Neuronal stem cell (in vitro differentiated cells): ENCODE measurements around the gene ACAP2.

Source experiments
- DNase-seq: peaks from one replicate; pipeline ENCODE4 v3.0.0-alpha.2; 2013; ENCODE audit warnings: low spot score
- H2AFZ ChIP-seq: one replicate; pipeline ENCODE4 v1.6.1; 2013; ENCODE audit warnings: mild to moderate bottlenecking, low read length, inconsistent platforms
- H2AK5ac ChIP-seq: 2 replicates; pipeline ENCODE4 v1.6.1; 2013; ENCODE audit warnings: low read depth, mild to moderate bottlenecking, inconsistent platforms, low read length, moderate library complexity, mixed read lengths
- H2BK120ac ChIP-seq: 2 replicates; pipeline ENCODE4 v1.6.1; 2013; ENCODE audit warnings: low read depth, mild to moderate bottlenecking, inconsistent platforms, low read length, moderate library complexity, mixed read lengths
- H2BK12ac ChIP-seq: one replicate; pipeline ENCODE4 v1.6.1; 2013; ENCODE audit warnings: low read length, inconsistent platforms
- H2BK15ac ChIP-seq: 2 replicates; pipeline ENCODE4 v1.6.1; 2013; ENCODE audit warnings: mild to moderate bottlenecking, low read length, inconsistent platforms, mixed read lengths
- H2BK5ac ChIP-seq: one replicate; pipeline ENCODE4 v1.6.1; 2013; ENCODE audit warnings: inconsistent platforms, mild to moderate bottlenecking, low read length, moderate library complexity
- H3K14ac ChIP-seq: one replicate; pipeline ENCODE4 v1.6.1; 2013; ENCODE audit warnings: low read length, inconsistent platforms
- H3K18ac ChIP-seq: 2 replicates; pipeline ENCODE4 v1.6.1; 2013; ENCODE audit warnings: low read length, inconsistent platforms
- H3K23ac ChIP-seq: 2 replicates; pipeline ENCODE4 v1.6.1; 2013; ENCODE audit warnings: low read depth, mild to moderate bottlenecking, mixed read lengths, low read length, inconsistent platforms; ENCODE audit not compliant: poor library complexity
- H3K27ac ChIP-seq: replicated peaks from 3 replicates; pipeline ENCODE4 v1.5.1; 2013; ENCODE audit warnings: low read length, inconsistent platforms
- H3K27me3 ChIP-seq, 3 experiments: 2 replicates each; pipeline ENCODE4 v1.6.1; 2013; ENCODE audit warnings: low read length in 3 of 3, mild to moderate bottlenecking in 2 of 3, inconsistent platforms in 1 of 3, low read depth in 1 of 3, mixed read lengths in 1 of 3, moderate library complexity in 1 of 3; ENCODE audit not compliant: control insufficient read depth in 3 of 3, insufficient read depth in 3 of 3
- H3K36me3 ChIP-seq, 2 donors: replicated peaks in 1 of 2; 2 replicates each; pipeline ENCODE4 v1.6.1; 2013; ENCODE audit warnings: low read length in 2 of 2; ENCODE audit not compliant: control insufficient read depth in 2 of 2, insufficient read depth in 2 of 2
- H3K4ac ChIP-seq: 2 replicates; pipeline ENCODE4 v1.6.1; 2013; ENCODE audit warnings: inconsistent platforms, mild to moderate bottlenecking, low read length, moderate library complexity
- H3K4me1 ChIP-seq, 2 donors: 1 replicate in 1 of 2; 2 replicates in 1 of 2; pipeline ENCODE4 v1.6.1; 2013; ENCODE audit warnings: low read length in 2 of 2, low read depth in 1 of 2; ENCODE audit not compliant: control insufficient read depth in 2 of 2, insufficient read depth in 1 of 2
- H3K4me2 ChIP-seq: one replicate; pipeline ENCODE4 v1.6.1; 2013; ENCODE audit warnings: mild to moderate bottlenecking, low read length, inconsistent platforms; ENCODE audit not compliant: insufficient read depth, poor library complexity, severe bottlenecking
- H3K4me3 ChIP-seq, 2 donors: 2 replicates each; pipeline ENCODE4 v1.5.1; 2013; ENCODE audit warnings: low read length in 2 of 2, mild to moderate bottlenecking in 2 of 2, inconsistent platforms in 1 of 2, moderate library complexity in 1 of 2
- H3K79me1 ChIP-seq: one replicate; pipeline ENCODE4 v1.6.1; 2013; ENCODE audit warnings: low read depth, mild to moderate bottlenecking, inconsistent platforms, low read length, moderate library complexity
- H3K9ac ChIP-seq: one replicate; pipeline ENCODE4 v1.6.1; 2013; ENCODE audit warnings: mild to moderate bottlenecking, low read depth, low read length, inconsistent platforms; ENCODE audit not compliant: poor library complexity
- H3K9me3 ChIP-seq, 2 donors: replicated peaks in 1 of 2; 2 replicates each; pipeline versions ENCODE3 to v1.6.1; 2013; ENCODE audit warnings: low read length in 2 of 2, mild to moderate bottlenecking in 2 of 2, inconsistent platforms in 1 of 2, low read depth in 1 of 2, mixed read lengths in 1 of 2, moderate library complexity in 1 of 2; ENCODE audit not compliant: control insufficient read depth in 2 of 2, insufficient read depth in 1 of 2
- H4K8ac ChIP-seq: one replicate; pipeline ENCODE4 v1.6.1; 2013; ENCODE audit warnings: low read depth, mild to moderate bottlenecking, inconsistent platforms, low read length, moderate library complexity
- H4K91ac ChIP-seq: one replicate; pipeline ENCODE4 v1.6.1; 2013; ENCODE audit warnings: low read length, low read depth, mild to moderate bottlenecking, inconsistent platforms; ENCODE audit not compliant: poor library complexity
- WGBS, 2 donors: extraction: QIAGEN DNeasy Blood & Tissue Kit; methylation state at CpG; one replicate each; pipeline ENCODE4 v1.1.7; 2013; ENCODE audit warnings: missing lambda C conversion rate in 2 of 2, mixed read lengths in 1 of 2; ENCODE audit not compliant: insufficient read length in 2 of 2, insufficient replicate concordance in 1 of 2; ENCODE audit errors: extremely low coverage in 2 of 2; 5-methylcytosine and 5-hydroxymethylcytosine counted together

Gene ACAP2

GRCh38 chr3:195462308-195462610, 19.4 kb upstream of the ACAP2 start:
- peaks cover 0 to 1% of the 10 kb centered on the region in 2 donors for H3K4me1 ChIP-seq
- no peak overlapping the region for H4K91ac ChIP-seq
- peak overlapping the region; percentile 5 for H3K14ac ChIP-seq
- H3K4me2 ChIP-seq: no peak overlapping the region
- no peak overlapping the region for H2AFZ ChIP-seq
- no peaks in the 10 kb centered on the region for H3K9me3 ChIP-seq
- no peak overlapping the region for H3K18ac ChIP-seq
- no peak overlapping the region for H3K23ac ChIP-seq
- H4K8ac ChIP-seq: no peak overlapping the region
- DNase-seq: no peak
- no peak overlapping the region for H2BK15ac ChIP-seq
- no peaks in the 10 kb centered on the region for H3K79me1 ChIP-seq
- H2BK5ac ChIP-seq: no peak overlapping the region
- WGBS, 2 donors: no CpG with 5 or more reads among the region's 3 CpGs
- no peak overlapping the region for H2BK120ac ChIP-seq
- H3K4ac ChIP-seq: no peak overlapping the region
- no peak overlapping the region for H3K4me3 ChIP-seq
- H2BK12ac ChIP-seq: no peak overlapping the region
- no peaks in the 10 kb centered on the region for H3K36me3 ChIP-seq
- H3K27ac ChIP-seq: no peak overlapping the region
- H3K9ac ChIP-seq: no peak overlapping the region
- H3K27me3 ChIP-seq: no peaks in the 10 kb centered on the region
- peak overlapping the region; percentile 49 for H2AK5ac ChIP-seq

GRCh38 chr3:195461594-195462307, 18.9 kb upstream of the ACAP2 start:
- Histone ChIP-seq H3K4me1 (peaks cover 0 to 1% of the 10 kb centered on the region in 2 donors), H4K8ac (no peak overlapping the region), H3K4ac (no peak overlapping the region), H3K79me1 (no peaks in the 10 kb centered on the region), H3K36me3 (no peaks in the 10 kb centered on the region), H2BK5ac (no peak overlapping the region), H3K18ac (peak overlapping the region; percentile 3), H2BK12ac (no peak overlapping the region), H2BK15ac (no peak overlapping the region), H2AK5ac (peak overlapping the region; percentile 49), H2BK120ac (no peak overlapping the region), H3K27me3 (no peaks in the 10 kb centered on the region), H4K91ac (no peak overlapping the region), H3K4me2 (no peak overlapping the region), H3K9ac (no peak overlapping the region), H3K9me3 (no peaks in the 10 kb centered on the region), H3K14ac (peak overlapping the region; percentile 5), H3K4me3 (no peak overlapping the region), H3K23ac (peak overlapping the region; percentile 25), H2AFZ (no peak overlapping the region), H3K27ac (no peak overlapping the region)
- no peak for DNase-seq
- no CpG with 5 or more reads among the region's 7 CpGs for WGBS, 2 donors

GRCh38 chr3:195460091-195460713, 17.4 kb upstream of the ACAP2 start:
- no peak overlapping the region for H2AFZ ChIP-seq
- no peak overlapping the region for H3K4ac ChIP-seq
- no peak overlapping the region for H3K23ac ChIP-seq
- H3K18ac ChIP-seq: no peak overlapping the region
- H3K79me1 ChIP-seq: no peaks in the 10 kb centered on the region
- H2BK15ac ChIP-seq: no peak overlapping the region
- H3K4me1 ChIP-seq: peaks cover 0 to 1% of the 10 kb centered on the region in 2 donors
- H3K4me2 ChIP-seq: no peak overlapping the region
- no peak overlapping the region for H2BK5ac ChIP-seq
- H4K91ac ChIP-seq: no peak overlapping the region
- H3K9ac ChIP-seq: no peak overlapping the region
- H2BK120ac ChIP-seq: no peak overlapping the region
- H3K36me3 ChIP-seq: no peaks in the 10 kb centered on the region
- no peak overlapping the region for H2BK12ac ChIP-seq
- no peak overlapping the region for H3K4me3 ChIP-seq
- no peaks in the 10 kb centered on the region for H3K9me3 ChIP-seq
- no peaks in the 10 kb centered on the region for H3K27me3 ChIP-seq
- no peak overlapping the region for H3K14ac ChIP-seq
- no peak overlapping the region for H2AK5ac ChIP-seq
- DNase-seq: no peak
- no peak overlapping the region for H4K8ac ChIP-seq
- WGBS, 2 donors: no CpG with 5 or more reads among the region's 2 CpGs
- no peak overlapping the region for H3K27ac ChIP-seq

DNA sequence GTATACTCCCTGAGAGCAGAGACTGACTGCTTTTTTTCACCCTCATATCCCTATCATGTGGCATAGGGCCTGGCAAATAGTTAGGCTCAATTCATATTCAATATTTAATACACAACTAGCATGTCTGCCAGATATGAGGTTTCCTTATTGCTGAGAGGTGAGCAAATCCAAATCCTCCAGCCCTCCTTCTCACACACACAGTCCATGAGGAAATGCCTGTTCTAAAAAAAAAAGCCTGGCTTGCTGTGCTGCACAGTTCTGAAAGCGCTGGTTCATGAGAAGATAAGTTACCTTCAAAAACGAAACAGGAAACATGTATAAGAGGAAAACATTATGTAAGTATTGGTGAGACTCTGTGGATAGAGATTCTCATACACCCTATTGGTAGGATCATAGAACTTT, 15.5 kb upstream of the ACAP2 start:
- Histone ChIP-seq H3K36me3 (no peaks in the 10 kb centered on the region), H2BK12ac (no peak overlapping the region), H3K4ac (no peak overlapping the region), H4K8ac (no peak overlapping the region), H3K9me3 (peaks cover 0 to 2% of the 10 kb centered on the region in 2 donors), H3K4me1 (peaks cover 0 to 1% of the 10 kb centered on the region in 2 donors), H2BK5ac (no peak overlapping the region), H3K9ac (no peak overlapping the region), H3K4me2 (no peak overlapping the region), H2AFZ (no peak overlapping the region), H3K14ac (no peak overlapping the region), H2AK5ac (no peak overlapping the region), H2BK120ac (no peak overlapping the region), H4K91ac (no peak overlapping the region), H3K27me3 (no peaks in the 10 kb centered on the region), H3K23ac (no peak overlapping the region), H3K4me3 (no peak overlapping the region), H3K79me1 (no peaks in the 10 kb centered on the region), H3K27ac (no peak overlapping the region), H3K18ac (no peak overlapping the region), H2BK15ac (no peak overlapping the region)
- no peak for DNase-seq
- WGBS, 2 donors: no CpG with 5 or more reads among the region's 2 CpGs
